SK-N-MC (cell line): ENCODE measurements around the gene SLC4A5.

Experiments
- DNase-seq: peaks from one replicate; pipeline ENCODE4 v3.0.0-alpha.2; 2011; ENCODE audit warnings: low read depth, low spot score
- H3K27ac ChIP-seq: fragments of 200-600 bp; sonication (generic); 2 replicates; pipeline ENCODE4 v1.5.1; 2016; ENCODE audit warnings: mixed run types
- H3K36me3 ChIP-seq: fragments of 200-600 bp; sonication (generic); 2 replicates; pipeline ENCODE4 v1.6.1; 2017; ENCODE audit warnings: antibody characterized with exemption, low read length, mixed read lengths; ENCODE audit not compliant: insufficient read depth
- H3K4me3 ChIP-seq: fragments of 200-600 bp; sonication (generic); 2 replicates; pipeline ENCODE4 v1.5.1; 2016
- H3K9ac ChIP-seq: fragments of 200-600 bp; sonication (generic); 2 replicates; pipeline ENCODE4 v1.8.0; 2017; ENCODE audit warnings: mixed run types, mixed read lengths; ENCODE audit not compliant: insufficient read length
- H3K9me3 ChIP-seq: fragments of 200-600 bp; sonication (generic); 2 replicates; pipeline ENCODE4 v1.6.1; 2017; ENCODE audit warnings: low read depth, mild to moderate bottlenecking, antibody characterized with exemption, low read length, moderate library complexity, mixed read lengths
- EZH2 ChIP-seq: fragments of 200-600 bp; sonication (generic); IDR thresholded peaks from one replicate; pipeline ENCODE4 v1.6.1; 2017; ENCODE audit warnings: antibody characterized with exemption
- FOXP2 ChIP-seq: optimal IDR thresholded peaks from 2 replicates; pipeline ENCODE3; 2011; ENCODE audit warnings: mild to moderate bottlenecking, moderate library complexity; ENCODE audit not compliant: insufficient read depth; ENCODE audit errors: extremely low read length, control extremely low read depth
- POLR2AphosphoS5 ChIP-seq: IDR thresholded peaks from 2 replicates; pipeline ENCODE4 v1.6.1; 2012; ENCODE audit warnings: mild to moderate bottlenecking, low read depth, low read length, borderline replicate concordance

The SLC4A5 gene

DNA sequence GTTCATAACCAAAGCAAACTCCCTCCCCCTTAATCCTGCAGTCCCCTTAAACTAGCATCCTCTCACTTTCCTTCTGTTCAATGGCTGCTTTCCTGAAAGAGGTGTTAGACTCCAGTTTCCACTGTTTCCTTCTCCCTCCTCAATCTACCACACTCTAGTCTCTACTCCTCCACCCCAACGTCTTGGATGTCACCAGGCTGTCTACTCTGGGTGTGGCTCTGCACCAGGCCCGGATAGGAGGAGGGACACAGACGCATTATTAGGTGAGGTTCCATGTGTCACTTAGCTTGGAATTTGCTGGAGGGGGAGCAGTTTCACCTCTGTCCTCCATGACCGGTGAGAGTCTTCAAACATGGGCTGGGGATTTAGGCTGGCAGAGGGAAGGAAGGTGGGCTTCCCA lies 83.5 kb downstream of the SLC4A5 start:
- H3K9ac ChIP-seq, result no peak overlapping the region
- TF ChIP-seq EZH2 (no peak), FOXP2 (no peak), POLR2AphosphoS5 (no peak)
- H3K36me3 ChIP-seq, result no peaks in the 10 kb centered on the region
- no peak overlapping the region for H3K4me3 ChIP-seq
- no peaks in the 10 kb centered on the region for H3K9me3 ChIP-seq
- no peak for DNase-seq
- no peak overlapping the region for H3K27ac ChIP-seq

DNA sequence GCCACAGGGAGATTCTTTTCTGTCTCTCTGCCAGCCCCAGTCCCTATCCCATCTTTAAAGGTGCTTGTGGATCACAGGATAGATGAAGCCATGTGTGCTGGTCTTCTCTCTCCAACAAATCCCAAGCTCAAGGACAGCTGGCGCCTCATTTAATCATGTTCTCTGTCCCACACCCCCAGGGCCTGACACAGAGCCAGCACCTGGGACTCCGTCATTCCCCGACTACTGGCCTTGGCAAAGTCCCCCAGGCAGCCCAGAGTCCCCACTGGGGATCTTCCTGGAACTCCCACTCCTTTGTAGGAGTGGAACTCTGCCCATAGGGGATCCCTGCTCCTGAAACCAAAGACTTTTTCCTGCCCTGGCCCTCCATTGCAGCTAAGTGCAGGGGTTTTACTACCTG lies 84.0 kb downstream of the SLC4A5 start:
- H3K9me3 ChIP-seq, result no peaks in the 10 kb centered on the region
- H3K4me3 ChIP-seq, result no peak overlapping the region
- H3K9ac ChIP-seq, result no peak overlapping the region
- TF ChIP-seq FOXP2 (no peak), POLR2AphosphoS5 (no peak), EZH2 (no peak)
- no peak overlapping the region for H3K27ac ChIP-seq
- no peak for DNase-seq
- H3K36me3 ChIP-seq, result no peaks in the 10 kb centered on the region

- DNase-seq, result no peak
- Histone ChIP-seq H3K9ac (no peak overlapping the region), H3K27ac (no peak overlapping the region), H3K36me3 (no peaks in the 10 kb centered on the region), H3K9me3 (no peaks in the 10 kb centered on the region), H3K4me3 (no peak overlapping the region)
- TF ChIP-seq FOXP2, result no peak
Measured at GRCh38 chr2:74255660-74256213, 87.5 kb downstream of the SLC4A5 start.

- Histone ChIP-seq H3K27ac (no peak overlapping the region), H3K9me3 (no peaks in the 10 kb centered on the region), H3K4me3 (no peak overlapping the region), H3K36me3 (no peaks in the 10 kb centered on the region), H3K9ac (no peak overlapping the region)
- no peak for TF ChIP-seq POLR2AphosphoS5
- DNase-seq, result no peak
Measured at GRCh38 chr2:74253971-74254310, 89.3 kb downstream of the SLC4A5 start.

DNA sequence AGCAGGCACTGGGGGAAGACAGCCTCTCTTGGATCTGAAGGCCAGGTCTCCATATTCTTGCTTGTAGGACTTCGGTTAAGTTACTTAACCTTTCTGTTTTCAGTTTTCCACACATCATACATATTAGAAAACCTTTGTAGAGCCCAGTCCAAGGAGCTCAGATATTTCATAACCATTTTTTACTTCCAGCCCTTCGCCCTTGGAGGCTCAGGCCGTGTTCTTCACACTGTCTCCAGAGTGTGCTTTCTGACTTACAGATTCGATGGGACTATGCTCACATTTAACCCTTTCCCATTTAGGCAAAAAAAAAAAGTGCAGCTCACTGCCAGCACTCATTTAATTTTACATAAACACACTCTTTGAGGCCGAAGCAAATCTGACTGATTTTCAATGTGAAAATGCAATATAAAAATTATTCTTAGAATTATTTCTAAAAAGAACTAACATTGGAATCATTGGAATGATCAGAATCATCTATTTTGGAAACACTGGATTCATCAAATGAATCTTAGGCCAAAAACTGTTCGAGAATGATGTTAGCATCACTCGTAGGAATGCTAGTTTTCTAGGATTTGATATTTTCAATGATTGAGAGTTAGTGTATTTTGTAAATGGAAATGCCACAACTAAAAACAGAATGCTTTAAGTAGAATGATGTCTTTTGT lies 89.8 kb downstream of the SLC4A5 start:
- no peaks in the 10 kb centered on the region for H3K9me3 ChIP-seq
- H3K27ac ChIP-seq, result no peak overlapping the region
- TF ChIP-seq POLR2AphosphoS5 (no peak), FOXP2 (no peak), EZH2 (no peak)
- no peak overlapping the region for H3K9ac ChIP-seq
- no peak overlapping the region for H3K4me3 ChIP-seq
- DNase-seq, result no peak
- no peaks in the 10 kb centered on the region for H3K36me3 ChIP-seq

- DNase-seq, result no peak
- TF ChIP-seq POLR2AphosphoS5, result no peak
- TF ChIP-seq EZH2, result no peak
- TF ChIP-seq FOXP2, result no peak
- H3K9ac ChIP-seq, result no peak overlapping the region
Measured at GRCh38 chr2:74252862-74253261, 90.4 kb downstream of the SLC4A5 start.

DNA sequence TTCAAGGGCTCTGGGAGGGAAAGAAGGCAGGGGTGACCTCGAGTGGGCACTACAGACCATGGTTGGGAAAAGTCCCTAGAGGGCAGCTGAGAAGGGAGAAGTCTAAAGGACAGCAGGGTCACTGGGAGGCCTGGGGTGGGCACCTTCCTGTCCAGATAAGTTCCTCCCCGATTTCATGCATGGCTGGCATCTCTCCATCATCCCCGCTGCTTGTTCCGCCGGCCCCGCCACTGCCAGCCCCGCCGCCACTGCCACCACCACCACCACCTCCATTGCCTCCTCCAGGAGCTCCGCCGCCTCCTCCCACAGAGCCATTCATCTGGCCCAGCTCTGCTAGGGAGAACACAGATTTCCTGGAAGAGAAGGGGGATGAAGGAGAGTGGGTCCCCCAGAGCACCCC lies 91.2 kb downstream of the SLC4A5 start:
- no peak for TF ChIP-seq EZH2
- no peak for TF ChIP-seq POLR2AphosphoS5
- TF ChIP-seq FOXP2, result no peak
- no peak overlapping the region for H3K27ac ChIP-seq
- H3K4me3 ChIP-seq, result no peak overlapping the region
- no peaks in the 10 kb centered on the region for H3K36me3 ChIP-seq
- DNase-seq, result no peak
- H3K9ac ChIP-seq, result no peak overlapping the region
- H3K9me3 ChIP-seq, result no peaks in the 10 kb centered on the region

More at GRCh38 chr2:74252862-74253261, 90.4 kb downstream of the SLC4A5 start:
- Histone ChIP-seq H3K27ac (no peak overlapping the region), H3K36me3 (no peaks in the 10 kb centered on the region), H3K4me3 (no peak overlapping the region), H3K9me3 (no peaks in the 10 kb centered on the region)

DNA sequence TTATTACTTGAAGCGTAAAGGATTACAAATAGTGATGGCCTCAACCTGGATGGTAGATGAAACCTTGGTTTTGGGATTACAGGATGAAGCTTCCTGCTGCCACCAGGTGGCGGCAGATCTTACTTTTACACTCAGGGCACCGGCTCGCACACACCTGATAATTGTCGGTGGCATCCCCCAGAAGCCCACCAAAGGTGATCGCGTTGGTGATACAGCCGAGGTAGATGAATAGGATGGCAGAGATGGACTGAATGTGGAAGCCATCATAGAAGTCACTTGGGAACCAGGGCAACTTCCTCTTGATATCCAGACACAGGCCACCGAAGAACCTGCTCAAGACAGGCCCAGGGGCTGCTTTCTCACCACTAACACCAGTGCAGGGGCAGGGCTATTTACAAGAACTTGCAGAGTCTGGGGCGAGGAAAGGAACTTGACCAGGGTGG lies 93.0 kb downstream of the SLC4A5 start:
- Histone ChIP-seq H3K27ac (no peak overlapping the region), H3K36me3 (no peaks in the 10 kb centered on the region), H3K9ac (no peak overlapping the region), H3K4me3 (no peak overlapping the region), H3K9me3 (no peaks in the 10 kb centered on the region)
- TF ChIP-seq EZH2 (no peak), FOXP2 (no peak), POLR2AphosphoS5 (no peak)
- no peak for DNase-seq

- H3K27ac ChIP-seq, result no peak overlapping the region
- no peak overlapping the region for H3K9ac ChIP-seq
- H3K4me3 ChIP-seq, result no peak overlapping the region
- no peaks in the 10 kb centered on the region for H3K36me3 ChIP-seq
- no peak for DNase-seq
- H3K9me3 ChIP-seq, result no peaks in the 10 kb centered on the region
- TF ChIP-seq FOXP2, result no peak
Measured at GRCh38 chr2:74249406-74250122, 93.7 kb downstream of the SLC4A5 start.
